Psoas muscle (tissue), 8 donors: Measurements from ENCODE around the gene DCUN1D4. TPM values are rescaled to one million over a fixed set of nuclear protein-coding genes. Genes with fewer than 3 reads are reported as not detected.

ENCODE experiments used
- ATAC-seq, 4 donors: fragments of 200-7000 bp; cut with Tn5 transposase; one replicate each; pipeline ENCODE4 v1.9.1; 2020; ENCODE audit warnings: moderate library complexity in 3 of 4, mild to moderate bottlenecking in 2 of 4
- DNase-seq, 2 donors: peaks; one replicate each; pipeline ENCODE4 v3.0.0-alpha.2; 2020
- H3K27ac ChIP-seq: fragments of 200-600 bp; one replicate; pipeline ENCODE4 v1.8.0; 2022
- H3K27me3 ChIP-seq, 3 donors: fragments of 200-600 bp in 1 of 3; one replicate each; pipeline versions ENCODE4 v1.6.1 to v1.8.0; 2013 to 2022; ENCODE audit warnings: low read length in 2 of 3, mild to moderate bottlenecking in 2 of 3, moderate library complexity in 1 of 3; ENCODE audit not compliant: insufficient read depth in 3 of 3
- H3K36me3 ChIP-seq, 2 donors: fragments of 200-600 bp in 1 of 2; one replicate each; pipeline versions ENCODE4 v1.6.1 to v1.8.0; 2013 to 2022; ENCODE audit warnings: low read depth in 1 of 2, mild to moderate bottlenecking in 1 of 2, moderate library complexity in 1 of 2; ENCODE audit not compliant: insufficient read depth in 1 of 2
- H3K4me1 ChIP-seq: fragments of 200-600 bp; one replicate; pipeline ENCODE4 v1.8.0; 2022
- H3K4me3 ChIP-seq: fragments of 200-600 bp; one replicate; pipeline ENCODE4 v1.8.0; 2022; ENCODE audit warnings: mild to moderate bottlenecking
- H3K9me3 ChIP-seq: fragments of 200-600 bp; one replicate; pipeline ENCODE4 v1.8.0; 2022
- CTCF ChIP-seq: fragments of 200-600 bp; IDR thresholded peaks from one replicate; pipeline ENCODE4 v1.8.0; 2022; ENCODE audit warnings: antibody characterized with exemption
- WGBS, 3 donors: extraction: QIAGEN DNeasy Blood & Tissue Kit; methylation state at CpG; one replicate each; pipeline versions ENCODE4 v1.1.6 to v1.1.7; 2013; 5-methylcytosine and 5-hydroxymethylcytosine counted together
- intact Hi-C, 2 donors: fragments of 100-400 bp; cut with DNase I; formaldehyde crosslinking; loops; one replicate each; pipeline versions ENCODE4 v1.11.0 to v1.14.2; 2022
- polyA plus RNA-seq, 3 donors: library from polyadenylated mRNA; stranded (reverse); fragments of 200-250 nt; gene quantifications; one replicate each; pipeline ENCODE4 v1.2.3, GENCODE V29; 2013
- total RNA-seq, 4 donors: library from RNA; stranded (reverse); fragmentation: NEBNext Ultra II Directional in 2 of 4; extraction: Animal tissue kit (Norgen Biotek cat#: 25700) in 2 of 4; gene quantifications; one replicate each; pipeline versions ENCODE4 v1.2.1 to v1.2.4, GENCODE V29; 2021 to 2023
- donor health status: healthy with polysubstance abuse.
- donor health status: DM: no; HTN: no; CAD: no; lungs with moderate emphysema.
- donor health status: Bipolar disorder and iron deficiency.
- donor health status: healthy.
- donor health status: DM: yes; HTN: yes; CAD: no.
- donor health status: DM: no; HTN: no; CAD: no.
- donor health status: DM: no; HTN: no; CAD: no.
- donor health status: DM: yes; HTN: yes; CAD: no.

DCUN1D4 gene
- total and polyA plus RNA-seq, 7 donors, result 13.5 to 43.1 (median 26.0) TPM

GRCh38 chr4:51942833-51943215, 99.9 kb downstream of the DCUN1D4 start:
- H3K36me3 ChIP-seq, result no peaks in the 10 kb centered on the region
- no peak overlapping the region for H3K4me3 ChIP-seq
- 83 to 86% (median 84%) methylated on average over 2 of the region's 2 CpGs for WGBS, 3 donors
- DNase-seq (no peak), ATAC-seq (no peak)
- H3K27me3 ChIP-seq, result no peaks in the 10 kb centered on the region
- no peak overlapping the region for H3K27ac ChIP-seq
- no peaks in the 10 kb centered on the region for H3K9me3 ChIP-seq
- no peak for TF ChIP-seq CTCF
- no peaks in the 10 kb centered on the region for H3K4me1 ChIP-seq
- intact Hi-C loops, result no loop called here

GRCh38 chr4:51943221-51943620, 100.3 kb downstream of the DCUN1D4 start:
- Histone ChIP-seq H3K4me1 (no peaks in the 10 kb centered on the region), H3K4me3 (no peak overlapping the region), H3K9me3 (no peaks in the 10 kb centered on the region), H3K36me3 (no peaks in the 10 kb centered on the region), H3K27ac (no peak overlapping the region), H3K27me3 (no peaks in the 10 kb centered on the region)
- ATAC-seq, result no peak
- DNase-seq, result no peak
- intact Hi-C loops, result no loop called here
- no peak for TF ChIP-seq CTCF
- 60 to 68% (median 68%) methylated on average over 6 of the region's 6 CpGs for WGBS, 3 donors

- no peaks in the 10 kb centered on the region for H3K9me3 ChIP-seq
- ATAC-seq (no peak), DNase-seq (no peak)
- H3K27me3 ChIP-seq, result no peaks in the 10 kb centered on the region
- no peak overlapping the region for H3K4me3 ChIP-seq
- 55 to 58% (median 56%) methylated on average over 2 of the region's 2 CpGs for WGBS, 3 donors
- no peaks in the 10 kb centered on the region for H3K36me3 ChIP-seq
- intact Hi-C loops, result no loop called here
- no peak for TF ChIP-seq CTCF
- no peaks in the 10 kb centered on the region for H3K4me1 ChIP-seq
- no peak overlapping the region for H3K27ac ChIP-seq
Observed at GRCh38 chr4:51958199-51958968, 115.4 kb downstream of the DCUN1D4 start.

- WGBS, 3 donors, result 55 to 60% (median 58%) methylated on average over 4 of the region's 4 CpGs
- intact Hi-C loops, result no loop called here
- TF ChIP-seq CTCF, result no peak
Observed at GRCh38 chr4:51960486-51960885, 117.5 kb downstream of the DCUN1D4 start.

More at GRCh38 chr4:51960486-51960885, 117.5 kb downstream of the DCUN1D4 start:
- ATAC-seq (no peak), DNase-seq (no peak)
- Histone ChIP-seq H3K4me1 (no peaks in the 10 kb centered on the region), H3K9me3 (no peaks in the 10 kb centered on the region), H3K27ac (no peak overlapping the region), H3K4me3 (no peak overlapping the region), H3K36me3 (no peaks in the 10 kb centered on the region), H3K27me3 (no peaks in the 10 kb centered on the region)
